ENCODE data around the gene MBIP. TPM values are rescaled to one million over a fixed set of nuclear protein-coding genes. Genes with fewer than 3 reads are reported as not detected.

MBIP gene
- total and polyA plus RNA-seq, 2 experiments from 2014 or later: 24.4 to 49.7 TPM

DNA sequence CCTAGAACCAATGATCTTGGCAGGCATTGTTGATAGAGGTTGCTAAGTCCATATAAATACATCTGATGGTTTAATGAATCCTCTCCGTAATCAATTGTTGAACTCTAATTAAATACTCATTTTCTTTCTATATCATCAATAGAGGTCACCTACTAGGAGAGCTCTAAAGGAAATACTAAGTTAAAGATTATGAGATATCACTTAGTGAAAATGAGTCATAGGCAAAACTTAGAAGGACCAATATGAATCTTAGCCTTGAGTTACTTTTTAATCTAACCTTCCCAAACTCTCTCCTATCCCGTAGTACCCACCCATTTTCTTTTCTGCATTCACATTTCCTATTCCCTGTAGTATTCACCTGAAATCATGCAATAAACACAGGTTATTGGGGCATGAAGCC lies 50.2 kb downstream of the MBIP start (continued):
- TF ChIP-seq, protein P1, sequence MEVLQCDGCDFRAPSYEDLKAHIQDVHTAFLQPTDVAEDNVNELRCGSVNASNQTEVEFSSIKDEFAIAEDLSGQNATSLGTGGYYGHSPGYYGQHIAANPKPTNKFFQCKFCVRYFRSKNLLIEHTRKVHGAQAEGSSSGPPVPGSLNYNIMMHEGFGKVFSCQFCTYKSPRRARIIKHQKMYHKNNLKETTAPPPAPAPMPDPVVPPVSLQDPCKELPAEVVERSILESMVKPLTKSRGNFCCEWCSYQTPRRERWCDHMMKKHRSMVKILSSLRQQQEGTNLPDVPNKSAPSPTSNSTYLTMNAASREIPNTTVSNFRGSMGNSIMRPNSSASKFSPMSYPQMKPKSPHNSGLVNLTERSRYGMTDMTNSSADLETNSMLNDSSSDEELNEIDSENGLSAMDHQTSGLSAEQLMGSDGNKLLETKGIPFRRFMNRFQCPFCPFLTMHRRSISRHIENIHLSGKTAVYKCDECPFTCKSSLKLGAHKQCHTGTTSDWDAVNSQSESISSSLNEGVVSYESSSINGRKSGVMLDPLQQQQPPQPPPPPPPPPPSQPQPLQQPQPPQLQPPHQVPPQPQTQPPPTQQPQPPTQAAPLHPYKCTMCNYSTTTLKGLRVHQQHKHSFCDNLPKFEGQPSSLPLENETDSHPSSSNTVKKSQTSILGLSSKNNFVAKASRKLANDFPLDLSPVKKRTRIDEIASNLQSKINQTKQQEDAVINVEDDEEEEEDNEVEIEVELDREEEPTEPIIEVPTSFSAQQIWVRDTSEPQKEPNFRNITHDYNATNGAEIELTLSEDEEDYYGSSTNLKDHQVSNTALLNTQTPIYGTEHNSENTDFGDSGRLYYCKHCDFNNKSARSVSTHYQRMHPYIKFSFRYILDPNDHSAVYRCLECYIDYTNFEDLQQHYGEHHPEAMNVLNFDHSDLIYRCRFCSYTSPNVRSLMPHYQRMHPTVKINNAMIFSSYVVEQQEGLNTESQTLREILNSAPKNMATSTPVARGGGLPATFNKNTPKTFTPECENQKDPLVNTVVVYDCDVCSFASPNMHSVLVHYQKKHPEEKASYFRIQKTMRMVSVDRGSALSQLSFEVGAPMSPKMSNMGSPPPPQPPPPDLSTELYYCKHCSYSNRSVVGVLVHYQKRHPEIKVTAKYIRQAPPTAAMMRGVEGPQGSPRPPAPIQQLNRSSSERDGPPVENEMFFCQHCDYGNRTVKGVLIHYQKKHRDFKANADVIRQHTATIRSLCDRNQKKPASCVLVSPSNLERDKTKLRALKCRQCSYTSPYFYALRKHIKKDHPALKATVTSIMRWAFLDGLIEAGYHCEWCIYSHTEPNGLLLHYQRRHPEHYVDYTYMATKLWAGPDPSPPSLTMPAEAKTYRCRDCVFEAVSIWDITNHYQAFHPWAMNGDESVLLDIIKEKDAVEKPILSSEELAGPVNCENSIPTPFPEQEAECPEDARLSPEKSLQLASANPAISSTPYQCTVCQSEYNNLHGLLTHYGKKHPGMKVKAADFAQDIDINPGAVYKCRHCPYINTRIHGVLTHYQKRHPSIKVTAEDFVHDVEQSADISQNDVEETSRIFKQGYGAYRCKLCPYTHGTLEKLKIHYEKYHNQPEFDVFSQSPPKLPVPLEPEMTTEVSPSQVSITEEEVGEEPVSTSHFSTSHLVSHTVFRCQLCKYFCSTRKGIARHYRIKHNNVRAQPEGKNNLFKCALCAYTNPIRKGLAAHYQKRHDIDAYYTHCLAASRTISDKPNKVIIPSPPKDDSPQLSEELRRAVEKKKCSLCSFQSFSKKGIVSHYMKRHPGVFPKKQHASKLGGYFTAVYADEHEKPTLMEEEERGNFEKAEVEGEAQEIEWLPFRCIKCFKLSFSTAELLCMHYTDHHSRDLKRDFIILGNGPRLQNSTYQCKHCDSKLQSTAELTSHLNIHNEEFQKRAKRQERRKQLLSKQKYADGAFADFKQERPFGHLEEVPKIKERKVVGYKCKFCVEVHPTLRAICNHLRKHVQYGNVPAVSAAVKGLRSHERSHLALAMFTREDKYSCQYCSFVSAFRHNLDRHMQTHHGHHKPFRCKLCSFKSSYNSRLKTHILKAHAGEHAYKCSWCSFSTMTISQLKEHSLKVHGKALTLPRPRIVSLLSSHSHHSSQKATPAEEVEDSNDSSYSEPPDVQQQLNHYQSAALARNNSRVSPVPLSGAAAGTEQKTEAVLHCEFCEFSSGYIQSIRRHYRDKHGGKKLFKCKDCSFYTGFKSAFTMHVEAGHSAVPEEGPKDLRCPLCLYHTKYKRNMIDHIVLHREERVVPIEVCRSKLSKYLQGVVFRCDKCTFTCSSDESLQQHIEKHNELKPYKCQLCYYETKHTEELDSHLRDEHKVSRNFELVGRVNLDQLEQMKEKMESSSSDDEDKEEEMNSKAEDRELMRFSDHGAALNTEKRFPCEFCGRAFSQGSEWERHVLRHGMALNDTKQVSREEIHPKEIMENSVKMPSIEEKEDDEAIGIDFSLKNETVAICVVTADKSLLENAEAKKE (CRISPR knock-in tag; IDR thresholded peaks at IDR 0.05): no peak
- TF ChIP-seq, protein P2, sequence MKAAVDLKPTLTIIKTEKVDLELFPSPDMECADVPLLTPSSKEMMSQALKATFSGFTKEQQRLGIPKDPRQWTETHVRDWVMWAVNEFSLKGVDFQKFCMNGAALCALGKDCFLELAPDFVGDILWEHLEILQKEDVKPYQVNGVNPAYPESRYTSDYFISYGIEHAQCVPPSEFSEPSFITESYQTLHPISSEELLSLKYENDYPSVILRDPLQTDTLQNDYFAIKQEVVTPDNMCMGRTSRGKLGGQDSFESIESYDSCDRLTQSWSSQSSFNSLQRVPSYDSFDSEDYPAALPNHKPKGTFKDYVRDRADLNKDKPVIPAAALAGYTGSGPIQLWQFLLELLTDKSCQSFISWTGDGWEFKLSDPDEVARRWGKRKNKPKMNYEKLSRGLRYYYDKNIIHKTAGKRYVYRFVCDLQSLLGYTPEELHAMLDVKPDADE (IDR thresholded peaks at IDR 0.05): no peak
- TF ChIP-seq POLR2AphosphoS5 (IDR thresholded peaks at IDR 0.05; ENCODE audit: low read depth): no peak
- no peak for TF ChIP-seq STAT1 (IDR thresholded peaks at IDR 0.05; ENCODE audit: unreplicated experiment)
- TF ChIP-seq, protein P3, sequence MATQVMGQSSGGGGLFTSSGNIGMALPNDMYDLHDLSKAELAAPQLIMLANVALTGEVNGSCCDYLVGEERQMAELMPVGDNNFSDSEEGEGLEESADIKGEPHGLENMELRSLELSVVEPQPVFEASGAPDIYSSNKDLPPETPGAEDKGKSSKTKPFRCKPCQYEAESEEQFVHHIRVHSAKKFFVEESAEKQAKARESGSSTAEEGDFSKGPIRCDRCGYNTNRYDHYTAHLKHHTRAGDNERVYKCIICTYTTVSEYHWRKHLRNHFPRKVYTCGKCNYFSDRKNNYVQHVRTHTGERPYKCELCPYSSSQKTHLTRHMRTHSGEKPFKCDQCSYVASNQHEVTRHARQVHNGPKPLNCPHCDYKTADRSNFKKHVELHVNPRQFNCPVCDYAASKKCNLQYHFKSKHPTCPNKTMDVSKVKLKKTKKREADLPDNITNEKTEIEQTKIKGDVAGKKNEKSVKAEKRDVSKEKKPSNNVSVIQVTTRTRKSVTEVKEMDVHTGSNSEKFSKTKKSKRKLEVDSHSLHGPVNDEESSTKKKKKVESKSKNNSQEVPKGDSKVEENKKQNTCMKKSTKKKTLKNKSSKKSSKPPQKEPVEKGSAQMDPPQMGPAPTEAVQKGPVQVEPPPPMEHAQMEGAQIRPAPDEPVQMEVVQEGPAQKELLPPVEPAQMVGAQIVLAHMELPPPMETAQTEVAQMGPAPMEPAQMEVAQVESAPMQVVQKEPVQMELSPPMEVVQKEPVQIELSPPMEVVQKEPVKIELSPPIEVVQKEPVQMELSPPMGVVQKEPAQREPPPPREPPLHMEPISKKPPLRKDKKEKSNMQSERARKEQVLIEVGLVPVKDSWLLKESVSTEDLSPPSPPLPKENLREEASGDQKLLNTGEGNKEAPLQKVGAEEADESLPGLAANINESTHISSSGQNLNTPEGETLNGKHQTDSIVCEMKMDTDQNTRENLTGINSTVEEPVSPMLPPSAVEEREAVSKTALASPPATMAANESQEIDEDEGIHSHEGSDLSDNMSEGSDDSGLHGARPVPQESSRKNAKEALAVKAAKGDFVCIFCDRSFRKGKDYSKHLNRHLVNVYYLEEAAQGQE (IDR thresholded peaks at IDR 0.05; ENCODE audit: unreplicated experiment): no peak
- TF ChIP-seq EZH2 (IDR thresholded peaks at IDR 0.05; ENCODE audit: low read depth, unreplicated experiment): no peak
- TF ChIP-seq NANOG (IDR thresholded peaks at IDR 0.05; ENCODE audit: borderline replicate concordance): no peak
- TF ChIP-seq, protein P4, sequence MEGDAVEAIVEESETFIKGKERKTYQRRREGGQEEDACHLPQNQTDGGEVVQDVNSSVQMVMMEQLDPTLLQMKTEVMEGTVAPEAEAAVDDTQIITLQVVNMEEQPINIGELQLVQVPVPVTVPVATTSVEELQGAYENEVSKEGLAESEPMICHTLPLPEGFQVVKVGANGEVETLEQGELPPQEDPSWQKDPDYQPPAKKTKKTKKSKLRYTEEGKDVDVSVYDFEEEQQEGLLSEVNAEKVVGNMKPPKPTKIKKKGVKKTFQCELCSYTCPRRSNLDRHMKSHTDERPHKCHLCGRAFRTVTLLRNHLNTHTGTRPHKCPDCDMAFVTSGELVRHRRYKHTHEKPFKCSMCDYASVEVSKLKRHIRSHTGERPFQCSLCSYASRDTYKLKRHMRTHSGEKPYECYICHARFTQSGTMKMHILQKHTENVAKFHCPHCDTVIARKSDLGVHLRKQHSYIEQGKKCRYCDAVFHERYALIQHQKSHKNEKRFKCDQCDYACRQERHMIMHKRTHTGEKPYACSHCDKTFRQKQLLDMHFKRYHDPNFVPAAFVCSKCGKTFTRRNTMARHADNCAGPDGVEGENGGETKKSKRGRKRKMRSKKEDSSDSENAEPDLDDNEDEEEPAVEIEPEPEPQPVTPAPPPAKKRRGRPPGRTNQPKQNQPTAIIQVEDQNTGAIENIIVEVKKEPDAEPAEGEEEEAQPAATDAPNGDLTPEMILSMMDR (conservative IDR thresholded peaks at IDR 0.05; ENCODE audit: low read depth in 2 of 2): no peak
